A673 (cell line): ENCODE results near the gene SUSD1.

Source experiments
- CTCF ChIP-seq: fragments of 300-800, 200-600 bp; sonication (generic); conservative IDR thresholded peaks from 2 replicates; pipeline ENCODE4 v1.5.1; 2017; ENCODE audit warnings: low read depth, mild to moderate bottlenecking, antibody characterized with exemption, low read length, moderate library complexity, mixed read lengths
- EZH2 ChIP-seq: fragments of 200-600 bp; sonication (generic); IDR thresholded peaks from 2 replicates; pipeline ENCODE4 v1.6.1; 2017; ENCODE audit warnings: borderline replicate concordance, low read depth, mild to moderate bottlenecking, mixed read lengths, antibody characterized with exemption, low read length; ENCODE audit not compliant: poor library complexity, severe bottlenecking

- TF ChIP-seq CTCF, result no peak
- no peak for TF ChIP-seq EZH2
Measured at GRCh38 chr9:111999319-111999718, 175.8 kb downstream of the SUSD1 start.
